Transverse colon (tissue), 4 donors: ENCODE data around the gene RNF144B. TPM values are rescaled to one million over a fixed set of nuclear protein-coding genes. Genes with fewer than 3 reads are reported as not detected.
"Not testable (repeated sequence)": the region's sequence is repeated elsewhere in the genome, so short reads cannot be mapped to it uniquely, and the experiment has no call there.

Experiments
- DNase-seq: peaks from one replicate; pipeline ENCODE4 v3.0.0-alpha.2; 2019
- H3K27ac ChIP-seq, 4 donors: fragments of 200-600 bp; sonication (generic); 2 replicates each; pipeline ENCODE4 v1.5.1; 2016 to 2018; ENCODE audit warnings: inconsistent platforms in 4 of 4
- H3K27me3 ChIP-seq: fragments of 200-600 bp; sonication (generic); 2 replicates; pipeline ENCODE4 v1.5.1; 2017; ENCODE audit warnings: inconsistent platforms
- H3K36me3 ChIP-seq, 4 donors: fragments of 200-600 bp; sonication (generic); 2 replicates each; pipeline ENCODE4 v1.5.1; 2017 to 2019; ENCODE audit warnings: inconsistent platforms in 4 of 4
- H3K4me1 ChIP-seq, 4 donors: fragments of 200-600 bp; sonication (generic); 2 replicates each; pipeline ENCODE4 v1.5.1; 2017 to 2020; ENCODE audit warnings: inconsistent platforms in 4 of 4
- H3K4me3 ChIP-seq, 4 donors: fragments of 200-600 bp; sonication (generic); 1 replicate in 1 of 4; 2 replicates in 3 of 4; pipeline versions ENCODE4 v1.5.1 to v1.6.1; 2017 to 2019; ENCODE audit warnings: inconsistent platforms in 4 of 4
- H3K9me3 ChIP-seq, 2 donors: fragments of 200-600 bp; sonication (generic); 2 replicates each; pipeline ENCODE4 v1.5.1; 2017 to 2019; ENCODE audit warnings: inconsistent platforms in 2 of 2
- CTCF ChIP-seq, 5 experiments: fragments of 200-600 bp in 3 of 5; fragments of 450-650 bp in 2 of 5; sonication (generic) in 3 of 5; IDR thresholded peaks; 1 replicate in 2 of 5; 2 replicates in 3 of 5; pipeline ENCODE4 v1.5.1; 2016 to 2017; ENCODE audit warnings: antibody characterized with exemption in 5 of 5, inconsistent platforms in 3 of 5, mild to moderate bottlenecking in 2 of 5, moderate library complexity in 1 of 5
- EP300 ChIP-seq: sonication (generic); formaldehyde crosslinking; IDR thresholded peaks from one replicate; pipeline ENCODE4 v1.6.1; 2017; ENCODE audit warnings: antibody characterized with exemption, low read depth
- POLR2A ChIP-seq: fragments of 450-650 bp; IDR thresholded peaks from one replicate; pipeline ENCODE4 v1.6.1; 2016; ENCODE audit warnings: antibody characterized with exemption, mild to moderate bottlenecking, moderate library complexity
- POLR2AphosphoS5 ChIP-seq, 3 donors: sonication (generic); formaldehyde crosslinking; IDR thresholded peaks; one replicate each; pipeline ENCODE4 v1.6.1; 2016; ENCODE audit warnings: antibody characterized with exemption in 3 of 3
- WGBS, 2 donors: methylation state at CpG; one replicate each; pipeline ENCODE4 v1.1.5; 2018; ENCODE audit warnings: low coverage in 1 of 2; 5-methylcytosine and 5-hydroxymethylcytosine counted together
- in situ Hi-C, 4 donors: fragments of 200-750 bp; cut with MboI; loops; one replicate each; pipeline versions ENCODE4 v1.15.0 to v1.15.1; 2017; ENCODE audit warnings: low sequenced_read_pairs in 3 of 4, low pct_ligation_motif_present in 1 of 4, low pct_unique_long_range_greater_than_20kb in 1 of 4
- intact Hi-C: fragments of 100-400 bp; cut with DNase I; formaldehyde crosslinking; loops from one replicate; pipeline ENCODE4 v1.15.1; 2023; ENCODE audit warnings: low total_unique reads
- total RNA-seq, 4 donors: library from RNA; depleted of rRNA; stranded (reverse); fragments of >200 nt; gene quantifications; one replicate each; pipeline ENCODE4 v1.1.0, GENCODE V29; 2016

RNF144B gene
- total RNA-seq, 4 donors from 2014 or later, result 1.4 to 4.5 (median 3.8) TPM

- no peaks in the 10 kb centered on the region for H3K4me1 ChIP-seq
- no peak for TF ChIP-seq CTCF (IDR thresholded peaks at IDR 0.05)
- TF ChIP-seq POLR2AphosphoS5 (IDR thresholded peaks at IDR 0.05), result no peak
- no peak for TF ChIP-seq POLR2A
- TF ChIP-seq EP300, result no peak
- no peak overlapping the region for H3K27ac ChIP-seq
- DNase-seq, result no peak
- no peak overlapping the region for H3K4me3 ChIP-seq
- H3K9me3 ChIP-seq, result no peaks in the 10 kb centered on the region
- intact Hi-C loops (no loop called here), in situ Hi-C loops (no loop called here)
- no peaks in the 10 kb centered on the region for H3K36me3 ChIP-seq
- H3K27me3 ChIP-seq, result no peaks in the 10 kb centered on the region
- 40 to 64% methylated on average over 1 of the region's 1 CpG for WGBS, 2 donors
Measured at GRCh38 chr6:18360188-18360587, 27.0 kb upstream of the RNF144B start.

- DNase-seq, result no peak
- TF ChIP-seq EP300, result no peak
- TF ChIP-seq POLR2A, result no peak
- TF ChIP-seq POLR2AphosphoS5 (IDR thresholded peaks at IDR 0.05), result no peak
- TF ChIP-seq CTCF (IDR thresholded peaks at IDR 0.05), result no peak
- WGBS, 2 donors, result 59 to 63% methylated on average over 1 to 2 of the region's 2 CpGs
- in situ Hi-C loops, result no loop called here
- Histone ChIP-seq H3K36me3 (no peaks in the 10 kb centered on the region), H3K27me3 (no peaks in the 10 kb centered on the region), H3K27ac (no peak overlapping the region), H3K4me3 (no peak overlapping the region), H3K4me1 (no peaks in the 10 kb centered on the region), H3K9me3 (no peaks in the 10 kb centered on the region)
- intact Hi-C loops, result no loop called here
Measured at GRCh38 chr6:18362058-18362561, 25.0 kb upstream of the RNF144B start.

- Histone ChIP-seq H3K4me3 (no peak overlapping the region), H3K9me3 (no peaks in the 10 kb centered on the region)
- in situ Hi-C loops, result no loop called here
Measured at GRCh38 chr6:18363746-18364145, 23.4 kb upstream of the RNF144B start.

GRCh38 chr6:18364561-18364960, 22.6 kb upstream of the RNF144B start:
- H3K4me3 ChIP-seq, H3K36me3 ChIP-seq, intact Hi-C loops, H3K27me3 ChIP-seq, H3K4me1 ChIP-seq, H3K27ac ChIP-seq, H3K9me3 ChIP-seq, in situ Hi-C loops, DNase-seq: not testable (repeated sequence)
- WGBS, 2 donors, result 93 to 100% methylated on average over 1 to 2 of the region's 2 CpGs

More at GRCh38 chr6:18363746-18364145, 23.4 kb upstream of the RNF144B start:
- H3K27me3 ChIP-seq, result no peaks in the 10 kb centered on the region
- no peak overlapping the region for H3K27ac ChIP-seq
- 81 to 96% methylated on average over 3 to 5 of the region's 5 CpGs for WGBS, 2 donors
- no peaks in the 10 kb centered on the region for H3K4me1 ChIP-seq
- no peaks in the 10 kb centered on the region for H3K36me3 ChIP-seq
- DNase-seq, result no peak
- intact Hi-C loops, result no loop called here
- TF ChIP-seq EP300 (no peak), POLR2AphosphoS5 (IDR thresholded peaks at IDR 0.05) (no peak), POLR2A (no peak), CTCF (IDR thresholded peaks at IDR 0.05) (no peak)

DNA sequence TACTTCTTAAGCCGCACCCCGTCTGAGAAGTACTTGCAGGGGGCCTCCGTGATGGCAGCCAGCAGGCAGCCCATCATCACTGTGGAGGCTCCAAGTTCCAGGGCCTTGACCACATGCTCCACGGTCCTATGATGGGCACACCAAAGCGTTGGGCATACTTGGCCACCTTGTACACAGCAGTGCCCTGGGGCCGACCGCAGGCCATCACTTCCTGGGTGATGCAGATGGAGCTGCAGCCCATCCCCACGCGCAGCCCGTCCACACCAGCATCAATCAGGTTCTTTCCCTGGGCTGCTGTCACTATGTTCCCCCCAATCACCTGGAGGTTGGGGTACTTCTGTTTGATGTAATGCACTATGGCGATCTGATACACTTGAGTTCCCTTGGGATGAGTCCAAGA, 19.8 kb upstream of the RNF144B start:
- DNase-seq, result no peak
- Histone ChIP-seq H3K4me3 (no peak overlapping the region), H3K9me3 (no peaks in the 10 kb centered on the region), H3K27ac (no peak overlapping the region), H3K36me3 (no peaks in the 10 kb centered on the region), H3K27me3 (no peaks in the 10 kb centered on the region), H3K4me1 (no peaks in the 10 kb centered on the region)
- TF ChIP-seq POLR2A (no peak), CTCF (IDR thresholded peaks at IDR 0.05) (no peak), POLR2AphosphoS5 (IDR thresholded peaks at IDR 0.05) (no peak), EP300 (no peak)
- intact Hi-C loops (no loop called here), in situ Hi-C loops (no loop called here)
- WGBS, 2 donors, result 87% methylated on average over 11 of the region's 11 CpGs; no CpG with 5 or more reads in 1 of the 2 donors
